ENCODE measurements around the gene DCHS2. TPM values are rescaled to one million over a fixed set of nuclear protein-coding genes. Genes with fewer than 3 reads are reported as not detected.

Gene DCHS2
- total RNA-seq, 6 donors from 2014 or later: 0.20 to 1.1 (median 0.80) TPM; not detected in 2

Other genes starting within 250 kb of the DCHS2 start
- gene PLRG1, start 58.6 kb upstream of the DCHS2 start, total RNA-seq: 10 to 100 TPM; 12.9 to 60.1 (median 51.3) TPM
- 1 to 10 TPM in 2 of 6 donors, not detected in 4; 2.2 to 3.9 TPM for gene FGB, start 71.2 kb upstream of the DCHS2 start, total RNA-seq
- gene FGA, start 98.9 kb upstream of the DCHS2 start, total RNA-seq: 10 to 100 TPM in 2 of 6 donors, 1 to 10 TPM in 4; 1.0 to 30.7 (median 3.6) TPM
- gene FGG, start 120.9 kb upstream of the DCHS2 start, total RNA-seq: 100 to 1,000 TPM in 2 of 6 donors, 1 to 10 TPM in 3, not detected in 1; 2.6 to 255 (median 9.9) TPM